ENCODE results near the gene MATR3.
"Not testable (repeated sequence)": the region's sequence is repeated elsewhere in the genome, so short reads cannot be mapped to it uniquely, and the experiment has no call there.

The MATR3 gene

GRCh38 chr5:139297439-139298133 is 4.0 kb downstream of the MATR3 start:
- no peak for DNase-seq (ENCODE audit: low read depth)

GRCh38 chr5:139298242-139298641 is 4.7 kb downstream of the MATR3 start:
- DNase-seq (ENCODE audit: low read depth), result no peak

DNA sequence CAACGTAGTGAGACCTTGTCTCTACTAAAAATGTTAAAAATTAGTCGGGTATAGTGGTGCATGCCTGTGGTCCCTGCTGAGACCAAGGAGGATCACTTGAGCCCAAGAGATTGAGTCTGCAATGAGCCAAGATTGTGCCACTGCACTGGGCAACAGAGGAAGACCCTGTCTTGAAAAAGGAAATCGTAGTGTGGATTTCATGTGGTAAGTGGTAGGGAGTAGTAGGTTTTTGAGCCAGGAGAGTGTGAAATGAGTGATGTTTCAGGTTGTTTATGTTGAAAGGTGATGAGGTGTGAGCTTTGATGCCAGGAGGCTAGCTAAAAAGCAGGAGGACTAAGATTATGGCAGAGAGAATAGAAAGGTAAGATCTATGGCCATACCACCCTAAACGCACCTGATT is 5.9 kb downstream of the MATR3 start:
- DNase-seq (ENCODE audit: low read depth), result no peak

DNA sequence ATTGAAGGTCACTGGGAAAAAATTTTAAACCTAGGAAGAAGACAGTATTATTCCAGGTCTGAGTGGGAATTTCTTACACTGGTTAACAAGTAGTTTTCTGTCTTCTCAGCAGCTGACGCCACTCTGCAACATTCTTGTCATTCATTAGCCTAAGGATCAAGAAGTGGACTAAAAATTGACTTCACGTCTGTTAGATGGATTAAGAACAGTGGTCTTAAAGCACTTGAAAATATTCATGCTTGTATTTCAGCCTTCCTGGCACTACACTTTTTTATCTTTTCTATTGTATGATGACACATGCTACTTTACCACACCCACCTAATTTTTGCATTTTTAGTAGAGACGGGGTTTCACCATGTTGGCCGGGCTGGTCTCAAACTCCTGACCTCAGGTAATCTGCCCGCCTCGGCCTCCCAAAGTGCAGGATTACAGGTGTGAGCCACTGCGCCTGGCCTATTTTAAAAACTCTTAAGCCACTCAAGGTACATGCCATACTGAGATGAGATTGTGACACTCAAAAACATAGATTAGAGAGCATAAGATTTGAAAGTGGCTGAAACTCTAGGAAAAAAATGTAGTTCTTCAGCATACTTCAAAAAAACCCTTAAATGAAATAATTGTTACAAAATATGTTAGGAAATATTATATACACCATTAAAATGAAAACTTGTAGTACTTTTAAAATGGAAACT is 8.4 kb downstream of the MATR3 start:
- DNase-seq (ENCODE audit: low read depth), result no peak

GRCh38 chr5:139304391-139305324 is 11.1 kb downstream of the MATR3 start:
- DNase-seq (ENCODE audit: low read depth), result no peak

- DNase-seq (ENCODE audit: low read depth), result no peak
Observed at GRCh38 chr5:139306197-139306596, 12.7 kb downstream of the MATR3 start.

- no peak for DNase-seq (ENCODE audit: low read depth)
Observed at GRCh38 chr5:139306628-139307379, 13.3 kb downstream of the MATR3 start.

DNA sequence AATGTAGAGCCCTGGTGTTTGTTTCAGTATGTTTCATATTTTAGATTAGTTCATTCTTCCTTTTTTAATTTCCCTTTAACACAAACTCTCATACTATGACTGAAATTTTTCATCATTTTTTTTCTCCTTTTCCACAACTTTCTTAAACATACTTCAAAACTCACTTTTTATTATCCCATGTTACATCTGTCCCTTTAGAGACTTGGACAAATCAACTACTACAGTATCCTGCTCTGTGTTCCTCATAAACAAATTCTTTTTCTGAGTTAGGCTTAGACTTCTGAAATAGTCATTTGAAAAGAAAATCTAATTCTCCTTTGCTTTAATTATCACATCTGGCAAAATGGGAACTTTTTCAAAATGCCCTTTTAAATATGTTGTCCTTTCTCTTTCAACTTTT is 15.3 kb downstream of the MATR3 start:
- no peak for DNase-seq (ENCODE audit: low read depth)

- not testable (repeated sequence) for DNase-seq (ENCODE audit: low read depth)
Observed at GRCh38 chr5:139310715-139311186, 17.2 kb downstream of the MATR3 start.

GRCh38 chr5:139312075-139312474 is 18.5 kb downstream of the MATR3 start:
- DNase-seq (ENCODE audit: low read depth), result no peak

- DNase-seq (ENCODE audit: low read depth), result no peak
Observed at GRCh38 chr5:139314276-139314675, 20.7 kb downstream of the MATR3 start.

- DNase-seq (ENCODE audit: low read depth), result no peak
Observed at GRCh38 chr5:139315056-139315615, 21.6 kb downstream of the MATR3 start.

DNA sequence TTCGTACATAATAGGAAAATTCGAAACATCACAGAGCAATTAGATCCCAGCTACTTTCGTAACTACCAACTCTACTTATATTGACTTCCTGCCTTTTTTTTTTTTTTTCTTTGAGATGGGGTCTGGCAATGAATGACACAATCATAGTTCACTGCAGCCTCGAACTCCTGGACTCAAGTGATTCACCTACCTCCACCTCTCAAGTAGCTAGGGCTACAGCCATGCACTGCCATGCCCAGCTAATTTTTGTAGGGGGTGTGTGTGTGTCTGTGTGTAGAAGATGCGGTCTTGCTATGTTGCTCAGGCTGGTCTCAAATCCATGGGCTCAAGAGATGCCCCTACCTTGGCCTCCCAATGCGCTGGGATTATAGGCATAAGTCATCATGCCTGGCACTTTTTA is 42.3 kb downstream of the MATR3 start:
- no peak for DNase-seq (ENCODE audit: low read depth)

- no peak for DNase-seq (ENCODE audit: low read depth)
Observed at GRCh38 chr5:139340051-139340450, 46.5 kb downstream of the MATR3 start.

DNA sequence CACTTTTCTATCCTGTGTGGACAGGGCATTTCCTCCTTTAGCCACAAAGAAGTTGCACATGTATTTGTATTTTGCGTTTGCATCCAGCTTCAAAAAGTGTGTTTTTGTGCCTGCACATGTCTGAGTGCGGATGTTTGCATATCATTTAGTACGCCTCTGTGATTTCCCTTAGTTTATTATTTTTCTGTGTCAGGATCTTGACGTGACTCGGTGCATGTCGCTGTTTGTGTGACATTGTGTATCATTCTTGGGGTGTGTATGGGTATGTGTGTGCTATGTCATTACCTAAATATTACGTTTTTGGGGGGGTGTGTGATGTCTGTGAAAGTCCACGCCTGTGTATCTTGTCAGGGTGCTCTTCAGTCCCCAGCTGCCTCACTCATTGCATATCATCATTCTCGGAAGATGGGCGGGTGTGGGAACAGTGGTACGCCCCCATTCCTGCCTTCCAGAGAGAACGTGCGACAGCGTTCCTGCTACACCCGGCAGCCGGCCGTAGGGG is 47.7 kb downstream of the MATR3 start:
- no peak for DNase-seq (ENCODE audit: low read depth)

DNA sequence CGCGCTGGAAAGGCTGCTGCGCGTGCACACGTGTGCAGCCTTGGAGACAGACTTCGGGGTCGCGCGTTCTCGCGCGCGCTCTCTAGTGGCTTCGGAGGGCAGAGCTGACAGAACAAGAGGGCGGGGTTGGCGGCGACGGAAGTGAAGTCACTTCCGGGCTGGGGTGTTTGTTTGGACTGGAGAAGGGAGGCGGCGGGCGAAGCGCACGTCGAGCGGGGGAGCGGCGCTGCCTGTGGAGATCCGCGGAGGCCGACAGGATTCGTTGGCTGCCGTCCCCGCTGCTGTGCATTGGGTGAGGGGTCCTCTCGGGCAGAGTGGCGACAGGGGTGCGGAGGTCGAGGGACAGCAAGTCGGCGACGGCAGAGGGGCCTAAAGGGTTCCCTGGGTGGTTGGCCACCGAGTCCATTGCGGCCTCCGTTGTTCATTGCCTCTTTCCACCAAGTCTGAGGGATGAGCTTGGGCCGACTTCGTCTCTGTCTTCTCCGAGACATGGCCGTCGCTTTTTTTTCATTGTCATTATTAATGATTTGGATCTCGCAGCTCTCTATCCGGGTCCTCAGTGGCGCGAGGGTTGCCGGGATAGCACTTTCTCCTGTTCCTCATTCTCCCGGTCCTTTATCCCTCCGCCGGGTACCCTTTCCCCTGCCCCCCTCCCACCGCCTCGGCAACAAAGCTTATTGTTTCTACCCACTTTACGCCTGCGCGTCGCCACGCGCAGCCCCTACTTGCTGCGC is 48.3 kb downstream of the MATR3 start, which contains the start of gene PAIP2:
Gene PAIP2 (plus strand): TSS at position 166 of the 734 bp plus-strand sequence. CDS start 21,931 bp downstream, outside the sequence.
- DNase-seq (ENCODE audit: low read depth), result peak; percentile 98

DNA sequence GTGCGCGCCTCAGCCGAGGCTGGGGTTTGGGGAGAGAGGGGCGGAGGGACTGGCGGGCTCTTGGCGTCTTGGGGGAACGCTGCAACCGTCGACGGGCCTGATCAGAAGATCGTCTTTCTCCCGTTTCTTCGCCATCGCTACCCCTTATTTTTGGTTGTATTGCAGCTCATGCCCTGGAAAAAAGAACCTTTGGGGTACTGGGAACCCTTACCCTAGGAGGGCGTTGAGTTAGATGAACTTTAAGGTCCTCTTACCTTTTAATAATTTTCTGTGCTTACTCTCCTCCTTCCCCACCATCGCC is 48.8 kb downstream of the MATR3 start:
- DNase-seq (ENCODE audit: low read depth), result peak; percentile 77

- no peak for DNase-seq (ENCODE audit: low read depth)
Observed at GRCh38 chr5:139343476-139343875, 49.9 kb downstream of the MATR3 start.

DNA sequence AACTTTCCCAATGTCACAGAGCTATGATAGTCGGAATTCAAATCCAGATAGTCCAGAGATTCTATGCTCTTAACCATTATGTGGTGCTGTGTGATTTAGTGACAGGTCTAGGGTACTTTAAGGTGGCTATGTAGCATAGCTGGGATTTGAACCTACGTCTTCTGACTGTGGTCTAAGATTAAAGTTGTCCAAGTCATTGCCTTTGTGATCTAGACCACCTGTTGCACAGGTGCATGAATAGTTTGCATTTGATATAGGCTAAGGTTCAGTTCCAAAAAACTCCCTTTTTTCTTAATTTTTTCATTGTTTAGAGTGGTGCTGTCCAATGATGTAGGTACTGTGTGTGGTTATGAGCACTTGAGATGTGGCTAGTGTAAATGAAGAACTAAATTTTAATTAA is 50.6 kb downstream of the MATR3 start:
- no peak for DNase-seq (ENCODE audit: low read depth)

- not testable (repeated sequence) for DNase-seq (ENCODE audit: low read depth)
Observed at GRCh38 chr5:139345442-139345841, 51.9 kb downstream of the MATR3 start.
